Amygdala (tissue), 56 donors: ENCODE data around the gene IGF2R.

Source experiments
- DNase-seq, 56 donors: peaks; one replicate each; lab custom pipeline; 2025; lab: John Stamatoyannopoulos, UW

Gene IGF2R

GRCh38 chr6:160065200-160065599 lies 96.3 kb downstream of the IGF2R start:
- no peak for DNase-seq

GRCh38 chr6:160067564-160067963 lies 98.7 kb downstream of the IGF2R start:
- DNase-seq = no peak

DNA sequence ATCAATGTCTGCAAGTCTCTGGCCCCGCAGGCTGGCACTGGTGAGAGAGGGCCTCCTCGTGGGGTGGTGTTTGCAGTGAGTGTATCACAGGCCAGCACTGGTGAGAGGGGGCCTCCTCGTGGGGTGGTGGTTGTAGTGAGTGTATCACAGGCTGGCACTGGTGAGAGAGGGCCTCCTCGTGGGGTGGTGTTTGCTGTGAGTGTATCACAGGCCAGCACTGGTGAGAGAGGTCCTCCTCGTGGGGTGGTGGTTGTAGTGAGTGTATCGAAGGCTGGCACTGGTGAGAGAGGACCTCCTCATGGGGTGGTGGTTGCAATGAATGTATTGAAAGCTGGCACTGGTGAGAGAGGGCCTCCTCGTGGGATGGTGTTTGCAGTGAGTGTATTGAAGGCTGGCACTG lies 99.5 kb downstream of the IGF2R start:
- no peak for DNase-seq

GRCh38 chr6:160069050-160069454 lies 100.2 kb downstream of the IGF2R start:
- DNase-seq = no peak

- DNase-seq = no peak
These were observed 100.6 kb downstream of the IGF2R start for GRCh38 chr6:160069459-160069858.

DNA sequence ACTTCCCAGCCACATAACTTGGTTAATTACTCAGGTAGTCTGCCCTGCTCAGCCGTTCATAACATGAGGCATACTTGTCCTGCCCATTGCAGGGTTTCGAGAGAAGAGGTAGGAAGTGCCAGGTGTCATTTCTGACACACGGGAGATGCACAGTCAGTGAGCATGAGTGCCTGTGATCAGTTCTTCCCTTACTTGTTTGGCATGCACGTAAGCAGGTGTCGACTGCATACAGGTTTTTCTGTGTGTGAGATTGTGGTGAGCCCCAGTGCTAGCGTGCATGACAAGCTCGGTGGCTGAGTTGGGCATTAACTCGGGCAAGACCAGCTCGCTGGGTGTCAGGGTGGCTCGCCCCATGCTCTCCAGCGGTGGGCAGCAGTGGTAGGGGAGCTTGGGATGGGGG lies 101.5 kb downstream of the IGF2R start:
- no peak for DNase-seq

DNA sequence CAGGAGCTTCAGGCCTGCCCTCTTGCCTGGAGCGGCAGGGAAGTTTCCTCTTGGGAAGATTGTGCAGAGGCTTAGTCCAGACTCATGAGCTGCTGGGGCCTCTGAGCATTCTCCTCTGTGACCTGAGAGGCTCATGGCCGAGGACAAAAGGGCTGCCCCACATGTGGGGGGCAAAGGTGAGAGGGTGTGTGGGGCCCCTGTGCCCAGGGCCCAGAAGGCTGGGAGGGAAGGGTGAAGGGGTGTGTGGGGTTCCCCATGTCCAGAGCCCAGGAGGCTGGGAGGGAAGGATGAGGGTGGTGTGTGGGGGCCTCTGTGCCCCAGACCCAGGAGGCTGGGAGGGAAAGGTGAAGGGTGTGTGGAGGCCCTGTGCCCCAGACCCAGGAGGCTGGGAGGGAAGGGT lies 101.9 kb downstream of the IGF2R start:
- no peak for DNase-seq

DNA sequence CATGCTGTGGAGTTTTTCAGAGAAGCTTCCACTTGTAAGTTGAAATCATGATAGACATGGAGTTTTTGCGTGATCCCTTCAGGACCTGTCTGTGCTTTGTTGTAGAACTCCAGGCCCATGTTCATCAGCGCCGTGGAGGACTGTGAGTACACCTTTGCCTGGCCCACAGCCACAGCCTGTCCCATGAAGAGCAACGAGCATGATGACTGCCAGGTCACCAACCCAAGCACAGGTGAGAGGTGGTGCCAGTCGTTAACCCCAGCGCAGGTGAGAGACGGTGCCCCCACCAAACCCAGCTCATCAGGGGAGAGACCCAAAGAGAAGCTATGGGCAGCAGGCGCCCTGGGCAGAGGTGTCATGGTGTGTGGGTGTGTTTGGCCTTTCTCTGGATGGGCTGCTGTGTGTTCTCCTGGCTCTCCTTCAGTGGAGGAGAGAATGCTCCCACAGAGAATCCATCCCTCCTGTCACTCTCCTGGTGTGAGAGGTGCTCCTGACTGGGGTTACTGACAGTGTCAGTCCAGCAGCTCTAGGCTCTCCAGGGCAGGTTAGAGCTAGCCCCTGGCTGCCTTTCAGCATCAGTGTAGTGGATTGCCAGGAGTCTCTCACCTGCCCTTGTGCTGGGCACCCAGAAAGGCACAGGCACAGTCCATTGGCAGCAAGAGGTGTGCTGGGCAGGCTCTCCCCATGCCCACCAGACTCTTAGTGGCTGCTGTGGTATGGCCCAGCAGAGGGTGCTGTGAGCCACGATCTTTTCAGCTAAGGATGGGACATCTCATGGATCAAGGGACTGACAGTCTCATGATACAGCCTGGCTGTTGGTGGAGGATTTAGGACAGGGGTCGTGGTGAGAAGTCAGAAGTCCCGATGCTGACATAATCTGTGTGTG lies 103.2 kb downstream of the IGF2R start:
- DNase-seq = no peak

DNA sequence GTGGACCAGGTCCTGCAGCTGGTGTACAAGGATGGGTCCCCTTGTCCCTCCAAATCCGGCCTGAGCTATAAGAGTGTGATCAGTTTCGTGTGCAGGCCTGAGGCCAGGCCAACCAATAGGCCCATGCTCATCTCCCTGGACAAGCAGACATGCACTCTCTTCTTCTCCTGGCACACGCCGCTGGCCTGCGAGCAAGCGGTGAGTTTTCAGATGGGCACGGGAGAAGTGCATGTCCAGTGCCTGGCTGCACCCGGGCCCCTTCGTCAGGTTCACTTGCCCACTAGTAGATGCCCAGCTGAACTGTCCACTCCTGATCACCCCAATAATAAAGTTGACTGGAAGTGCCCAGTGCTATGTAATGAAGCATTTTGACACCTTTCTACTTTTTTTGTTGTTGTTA lies 104.4 kb downstream of the IGF2R start:
- DNase-seq = no peak

DNA sequence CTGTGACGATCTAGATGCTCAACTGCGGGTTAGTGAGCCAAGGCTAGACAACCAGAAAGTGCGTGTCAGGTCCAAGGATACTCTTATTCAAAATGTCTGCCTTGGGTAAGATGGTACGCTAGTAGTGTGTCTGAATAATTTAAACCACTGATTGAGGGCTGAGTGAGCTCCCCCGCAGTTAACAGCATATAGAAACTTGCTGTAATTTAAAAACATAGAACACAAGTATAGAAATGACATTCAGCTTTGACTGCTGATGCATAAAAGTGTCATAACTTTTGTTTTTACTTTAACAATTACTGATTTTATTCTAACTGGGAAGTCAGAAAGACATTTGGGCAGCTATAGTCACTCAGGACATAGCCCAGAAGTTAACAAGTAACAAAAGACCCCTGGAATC lies 107.1 kb downstream of the IGF2R start:
- DNase-seq = no peak

DNA sequence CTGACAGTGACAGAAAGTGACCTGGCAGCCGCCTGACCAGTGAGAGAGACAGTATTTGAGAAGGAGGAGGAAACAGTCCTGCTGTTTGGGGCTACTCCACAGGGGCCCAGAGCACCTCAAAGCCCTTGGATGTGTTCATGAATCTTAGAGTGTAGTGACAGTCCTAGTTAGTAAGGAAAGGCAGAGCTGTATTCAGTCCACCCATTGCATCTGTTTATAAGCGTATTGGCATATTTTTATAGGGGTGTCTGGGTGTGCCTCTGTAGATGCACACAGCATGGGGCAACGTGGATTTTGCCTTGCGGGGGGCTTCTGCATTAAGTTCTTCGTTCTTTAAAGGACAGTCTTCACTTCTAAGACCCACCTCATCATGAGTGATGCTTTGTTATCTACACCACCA lies 108.1 kb downstream of the IGF2R start:
- DNase-seq = no peak

DNA sequence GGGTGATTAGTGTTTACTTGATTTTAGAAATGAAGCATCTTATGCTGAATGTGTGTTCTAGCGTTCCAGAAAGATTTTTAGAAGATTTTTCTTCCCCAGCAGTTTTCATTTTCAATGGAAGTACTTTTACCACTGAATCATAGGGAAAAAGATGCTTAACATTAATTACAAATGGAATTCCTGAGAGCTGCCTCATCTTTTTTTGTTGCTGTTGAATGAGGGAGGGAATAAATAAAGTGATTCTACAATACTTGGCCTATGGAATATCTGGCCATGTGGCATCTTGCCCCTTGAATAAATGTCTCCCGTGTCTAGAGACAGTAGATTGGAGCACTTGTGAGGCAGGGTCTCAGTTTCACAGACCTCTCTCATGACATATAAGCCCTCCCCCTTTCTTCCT lies 108.6 kb downstream of the IGF2R start:
- no peak for DNase-seq

DNA sequence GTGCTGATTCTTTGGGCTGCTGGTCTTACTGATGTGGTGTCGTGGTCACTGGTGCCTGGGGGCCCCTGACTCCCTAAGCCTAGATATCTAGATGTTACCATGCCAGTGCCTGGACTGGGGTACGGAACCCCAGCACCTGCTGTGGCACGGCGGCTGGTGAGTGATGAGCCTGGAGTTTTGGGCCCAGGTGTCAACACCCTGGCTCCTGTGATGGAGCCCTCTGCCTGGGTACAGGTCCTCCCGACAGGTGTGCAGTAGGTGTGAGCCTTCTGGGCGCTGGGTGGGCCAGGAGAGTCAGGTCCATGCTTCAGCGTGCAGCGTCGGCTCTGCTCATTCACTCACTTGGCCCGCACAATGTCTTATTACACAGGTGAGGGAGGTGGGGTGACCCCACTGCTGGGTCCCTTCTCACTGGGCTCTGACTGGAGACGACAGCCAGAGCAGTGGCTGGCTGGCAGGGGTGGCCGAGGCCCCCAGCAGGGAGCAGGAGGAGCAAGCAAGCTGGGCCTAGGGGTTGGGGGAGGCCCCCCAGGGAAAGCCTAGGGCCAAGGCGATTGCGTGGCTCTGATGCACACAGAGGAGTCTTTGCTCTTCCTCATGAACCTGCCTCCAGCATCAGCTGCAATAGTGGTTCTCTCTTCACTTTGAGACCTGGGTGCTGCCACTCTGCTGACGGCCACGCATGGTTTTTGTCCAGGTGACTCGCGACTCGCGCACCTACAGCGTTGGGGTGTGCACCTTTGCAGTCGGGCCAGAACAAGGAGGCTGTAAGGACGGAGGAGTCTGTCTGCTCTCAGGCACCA lies 110.2 kb downstream of the IGF2R start:
- no peak for DNase-seq

DNA sequence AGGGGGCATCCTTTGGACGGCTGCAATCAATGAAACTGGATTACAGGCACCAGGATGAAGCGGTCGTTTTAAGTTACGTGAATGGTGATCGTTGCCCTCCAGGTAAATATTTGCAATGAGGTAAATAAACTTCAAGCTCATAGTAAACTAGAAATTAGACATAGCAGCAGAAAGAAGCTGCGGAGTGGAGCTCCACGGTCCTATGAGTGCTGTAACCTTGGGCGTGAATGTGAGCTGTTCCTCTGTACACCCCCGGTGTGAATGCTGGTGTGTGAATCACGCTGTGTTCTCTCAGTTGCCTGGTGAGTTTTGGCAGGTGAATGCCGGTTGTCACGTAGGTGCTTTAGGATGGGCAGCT lies 110.8 kb downstream of the IGF2R start:
- no peak for DNase-seq

DNA sequence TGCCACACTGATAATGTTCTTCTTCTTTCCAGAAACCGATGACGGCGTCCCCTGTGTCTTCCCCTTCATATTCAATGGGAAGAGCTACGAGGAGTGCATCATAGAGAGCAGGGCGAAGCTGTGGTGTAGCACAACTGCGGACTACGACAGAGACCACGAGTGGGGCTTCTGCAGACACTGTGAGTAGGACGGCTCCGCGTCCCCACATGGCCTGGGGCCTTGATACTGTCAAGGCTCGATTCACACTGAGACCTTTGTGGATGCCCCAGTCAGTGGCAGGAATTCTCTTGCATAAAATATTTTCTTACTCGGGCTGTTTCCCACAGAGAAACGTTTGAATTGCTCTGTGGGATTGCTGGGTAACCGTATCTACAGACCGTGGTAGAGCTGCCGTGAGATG lies 111.2 kb downstream of the IGF2R start:
- no peak for DNase-seq

DNA sequence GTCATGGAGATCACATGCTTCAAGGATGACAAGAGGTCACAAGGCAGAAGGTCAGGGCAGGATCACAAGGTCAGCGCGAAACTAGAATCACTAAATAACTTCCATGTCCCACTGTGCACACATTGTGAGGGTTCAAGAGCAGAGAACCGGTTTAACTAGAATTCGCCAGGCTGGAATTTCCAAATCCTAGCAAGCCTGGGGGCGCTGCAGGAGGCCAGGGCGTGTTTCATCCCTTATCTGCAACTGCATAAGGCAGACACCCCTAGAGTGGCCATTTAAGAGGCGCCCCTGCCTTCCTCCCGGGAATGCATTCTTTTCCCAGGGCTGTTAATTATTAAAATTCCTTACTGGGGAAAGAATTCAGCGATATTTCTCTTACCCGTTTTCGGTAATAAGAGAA lies 112.5 kb downstream of the IGF2R start:
- no peak for DNase-seq

- no peak for DNase-seq
These were observed 113.7 kb downstream of the IGF2R start for GRCh38 chr6:160082627-160083026.

DNA sequence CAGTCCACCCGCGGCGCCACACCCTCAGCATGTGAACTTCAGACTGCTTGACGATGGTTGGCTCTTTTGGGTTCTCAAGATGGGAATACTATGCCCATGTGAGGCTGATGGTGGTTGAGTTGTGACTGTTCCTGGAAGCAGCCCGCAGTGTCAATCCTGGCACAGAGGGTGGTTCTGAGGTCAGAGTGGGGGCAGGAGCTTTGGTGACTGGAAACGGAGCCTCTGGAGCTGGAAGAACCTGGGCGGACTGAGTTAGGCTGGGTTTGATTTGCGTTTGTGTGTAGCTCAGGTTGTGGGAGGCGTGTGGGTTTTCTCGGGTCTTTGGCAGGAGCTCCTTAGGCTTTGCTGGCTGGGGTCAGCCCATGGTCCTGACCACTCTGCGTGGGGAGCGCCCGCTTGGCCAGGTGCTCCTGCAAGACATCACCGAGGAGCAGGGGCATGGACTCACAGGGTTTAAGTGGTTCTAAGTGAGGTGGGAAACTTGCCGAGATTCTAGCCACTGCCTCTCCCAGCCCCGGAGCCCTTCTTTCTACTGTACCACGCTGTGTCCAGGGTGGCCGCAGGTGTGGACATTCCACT lies 115.4 kb downstream of the IGF2R start:
- DNase-seq = no peak

GRCh38 chr6:160085226-160085625 lies 116.3 kb downstream of the IGF2R start:
- no peak for DNase-seq

GRCh38 chr6:160085713-160086505 lies 117.0 kb downstream of the IGF2R start:
- DNase-seq = no peak

DNA sequence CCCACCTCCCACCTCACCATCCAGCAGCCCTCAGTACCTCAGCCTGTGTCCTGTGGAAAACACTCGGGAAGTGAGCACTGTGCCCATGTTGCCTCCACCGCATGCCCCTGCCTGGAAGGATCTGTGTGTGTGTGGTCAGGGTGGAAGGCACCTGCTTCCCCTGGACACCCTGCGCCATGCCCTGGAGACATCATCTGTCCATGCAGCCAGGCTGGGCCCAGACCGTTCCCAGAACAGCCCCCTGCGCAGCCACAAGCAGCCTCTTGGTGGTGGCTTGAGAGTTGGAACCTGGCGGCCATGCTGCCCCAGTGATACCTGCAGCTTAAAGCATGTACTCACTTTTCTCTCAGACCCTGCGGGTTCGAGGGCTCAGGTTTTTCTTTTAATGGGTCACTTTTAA lies 117.9 kb downstream of the IGF2R start:
- no peak for DNase-seq
